Mucosa of rectum (tissue), 2 donors: ENCODE results near the gene DKK3.

ENCODE experiments used
- H3K27ac ChIP-seq, 2 donors: one replicate each; pipeline ENCODE4 v1.7.0; 2013; ENCODE audit warnings: inconsistent platforms in 2 of 2, low read depth in 2 of 2, low read length in 2 of 2
- H3K27me3 ChIP-seq, 2 donors: one replicate each; pipeline ENCODE4 v1.7.0; 2013; ENCODE audit warnings: low read length in 2 of 2; ENCODE audit not compliant: control insufficient read depth in 2 of 2, insufficient read depth in 2 of 2
- H3K36me3 ChIP-seq, 2 donors: one replicate each; pipeline ENCODE4 v1.7.0; 2013; ENCODE audit warnings: low read length in 2 of 2; ENCODE audit not compliant: control insufficient read depth in 2 of 2, insufficient read depth in 2 of 2
- H3K4me1 ChIP-seq, 2 donors: one replicate each; pipeline ENCODE4 v1.7.0; 2013; ENCODE audit warnings: low read length in 2 of 2, mild to moderate bottlenecking in 1 of 2; ENCODE audit not compliant: control insufficient read depth in 2 of 2, insufficient read depth in 2 of 2
- H3K4me3 ChIP-seq, 2 donors: one replicate each; pipeline ENCODE4 v1.7.0; 2013; ENCODE audit warnings: low read length in 2 of 2
- H3K9ac ChIP-seq, 2 donors: one replicate each; pipeline ENCODE4 v1.7.0; 2013; ENCODE audit warnings: low read length in 2 of 2, low read depth in 1 of 2, mild to moderate bottlenecking in 1 of 2
- H3K9me3 ChIP-seq, 2 donors: one replicate each; pipeline ENCODE4 v1.7.0; 2013; ENCODE audit warnings: low read length in 2 of 2; ENCODE audit not compliant: control insufficient read depth in 2 of 2
- donor health status: healthy.
- donor health status: Normal muscosa, but diverticular disease.

The DKK3 gene

GRCh38 chr11:11967669-11968510, 40.5 kb downstream of the DKK3 start:
- Histone ChIP-seq H3K27ac (no peak overlapping the region), H3K9ac (no peak overlapping the region), H3K36me3 (no peaks in the 10 kb centered on the region)

GRCh38 chr11:11966826-11967668, 41.4 kb downstream of the DKK3 start:
- no peak overlapping the region for H3K9ac ChIP-seq

More at GRCh38 chr11:11967669-11968510, 40.5 kb downstream of the DKK3 start:
- Histone ChIP-seq H3K27me3 (no peaks in the 10 kb centered on the region), H3K4me1 (no peaks in the 10 kb centered on the region), H3K4me3 (no peak overlapping the region), H3K9me3 (no peaks in the 10 kb centered on the region)

DNA sequence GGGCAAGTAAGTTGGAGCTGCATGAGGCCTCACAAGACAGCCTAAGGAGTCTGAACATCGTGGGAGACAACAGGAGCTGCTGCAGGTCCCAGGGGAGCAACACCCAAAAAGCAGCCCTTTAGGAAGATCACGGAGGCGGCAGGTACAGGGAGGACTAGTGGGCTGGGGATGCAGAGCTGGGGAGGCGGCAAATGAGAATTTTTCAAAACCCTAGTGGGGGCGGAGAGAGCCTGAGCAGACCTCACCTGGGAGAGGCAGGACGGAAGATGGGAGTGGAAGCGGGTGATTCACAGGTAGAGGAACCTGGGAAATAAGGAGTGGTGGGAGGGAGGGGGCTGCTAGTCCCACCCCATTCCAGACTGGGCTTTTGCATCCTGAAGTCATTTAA, 42.1 kb downstream of the DKK3 start:
- no peak overlapping the region for H3K27ac ChIP-seq
- no peaks in the 10 kb centered on the region for H3K4me1 ChIP-seq
- no peaks in the 10 kb centered on the region for H3K36me3 ChIP-seq
- H3K4me3 ChIP-seq, result no peak overlapping the region
- H3K27me3 ChIP-seq, result no peaks in the 10 kb centered on the region
- H3K9me3 ChIP-seq, result no peaks in the 10 kb centered on the region
- H3K9ac ChIP-seq, result no peak overlapping the region

More at GRCh38 chr11:11966826-11967668, 41.4 kb downstream of the DKK3 start:
- H3K36me3 ChIP-seq, result no peaks in the 10 kb centered on the region
- no peaks in the 10 kb centered on the region for H3K4me1 ChIP-seq
- H3K9me3 ChIP-seq, result no peaks in the 10 kb centered on the region
- no peaks in the 10 kb centered on the region for H3K27me3 ChIP-seq
- no peak overlapping the region for H3K4me3 ChIP-seq
- H3K27ac ChIP-seq, result no peak overlapping the region

GRCh38 chr11:11965656-11966353, 42.6 kb downstream of the DKK3 start:
- Histone ChIP-seq H3K4me3 (no peak overlapping the region), H3K27me3 (no peaks in the 10 kb centered on the region), H3K9ac (no peak overlapping the region), H3K27ac (no peak overlapping the region), H3K9me3 (no peaks in the 10 kb centered on the region), H3K4me1 (no peaks in the 10 kb centered on the region), H3K36me3 (no peaks in the 10 kb centered on the region)

GRCh38 chr11:11965192-11965591, 43.2 kb downstream of the DKK3 start:
- Histone ChIP-seq H3K9ac (no peak overlapping the region), H3K27ac (no peak overlapping the region)

GRCh38 chr11:11964774-11965150, 43.7 kb downstream of the DKK3 start:
- Histone ChIP-seq H3K9me3 (no peaks in the 10 kb centered on the region), H3K36me3 (no peaks in the 10 kb centered on the region), H3K4me1 (no peaks in the 10 kb centered on the region), H3K27me3 (no peaks in the 10 kb centered on the region), H3K4me3 (no peak overlapping the region), H3K9ac (no peak overlapping the region), H3K27ac (no peak overlapping the region)

More at GRCh38 chr11:11965192-11965591, 43.2 kb downstream of the DKK3 start:
- Histone ChIP-seq H3K9me3 (no peaks in the 10 kb centered on the region), H3K4me1 (no peaks in the 10 kb centered on the region), H3K36me3 (no peaks in the 10 kb centered on the region), H3K27me3 (no peaks in the 10 kb centered on the region), H3K4me3 (no peak overlapping the region)

DNA sequence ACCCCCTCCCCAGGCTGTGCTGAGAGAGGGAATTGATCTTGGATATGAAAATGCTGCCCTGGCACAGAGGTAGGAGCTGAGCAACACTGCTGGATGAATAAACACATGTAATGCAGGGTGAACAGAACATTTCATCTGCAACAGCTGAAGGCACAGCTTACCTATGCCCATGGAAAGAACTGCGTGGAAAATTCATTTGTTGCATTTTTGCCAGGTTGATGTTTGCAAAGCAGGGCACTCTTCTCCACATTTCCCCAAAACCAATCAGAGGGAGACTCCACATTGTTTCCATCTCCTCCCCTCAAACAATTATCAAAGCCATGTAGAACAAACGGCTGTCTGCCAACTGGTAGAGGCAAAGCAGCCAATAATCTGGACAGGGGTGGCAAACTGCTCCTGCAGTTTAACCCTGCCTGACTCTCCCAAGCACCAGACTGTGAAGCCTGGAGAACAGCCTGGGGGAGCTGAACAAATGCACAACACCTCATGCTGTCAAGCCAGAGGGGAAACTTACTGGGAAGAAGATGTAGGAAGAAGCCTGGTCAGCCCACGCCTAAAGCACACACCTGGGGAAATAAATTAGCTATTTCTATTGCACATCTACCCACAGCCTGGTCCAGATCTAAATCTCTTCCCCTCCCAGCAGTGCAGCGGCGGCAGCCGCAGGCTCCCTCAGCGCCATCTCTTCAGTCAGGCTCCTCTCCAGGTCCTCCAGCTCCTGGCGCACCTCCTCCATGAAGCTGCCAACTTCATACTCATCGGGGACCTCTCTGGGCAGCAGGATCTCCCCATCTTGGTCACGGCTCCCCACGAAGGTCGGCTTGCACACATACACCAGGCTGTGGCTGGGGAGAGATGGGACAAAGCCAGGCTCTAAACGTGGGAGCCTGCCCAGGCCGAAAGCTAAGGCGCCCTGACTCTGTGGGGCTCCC, 44.3 kb downstream of the DKK3 start:
- no peaks in the 10 kb centered on the region for H3K4me1 ChIP-seq
- H3K36me3 ChIP-seq, result no peaks in the 10 kb centered on the region
- H3K9me3 ChIP-seq, result no peaks in the 10 kb centered on the region
- H3K27me3 ChIP-seq, result no peaks in the 10 kb centered on the region
- no peak overlapping the region for H3K9ac ChIP-seq
- H3K27ac ChIP-seq, result no peak overlapping the region
- no peak overlapping the region for H3K4me3 ChIP-seq

GRCh38 chr11:11963067-11963466, 45.4 kb downstream of the DKK3 start:
- H3K4me3 ChIP-seq, result no peak overlapping the region
- no peaks in the 10 kb centered on the region for H3K4me1 ChIP-seq
- H3K9me3 ChIP-seq, result no peaks in the 10 kb centered on the region
- no peaks in the 10 kb centered on the region for H3K27me3 ChIP-seq
- no peaks in the 10 kb centered on the region for H3K36me3 ChIP-seq
- H3K9ac ChIP-seq, result no peak overlapping the region
- H3K27ac ChIP-seq, result no peak overlapping the region

GRCh38 chr11:11961399-11962028, 46.9 kb downstream of the DKK3 start:
- Histone ChIP-seq H3K4me3 (no peak overlapping the region), H3K9ac (no peak overlapping the region), H3K36me3 (peaks cover 0 to 5% of the 10 kb centered on the region in 2 donors), H3K27me3 (no peaks in the 10 kb centered on the region), H3K27ac (no peak overlapping the region), H3K9me3 (no peaks in the 10 kb centered on the region), H3K4me1 (no peaks in the 10 kb centered on the region)
